IPS-NIHi7 (cell line): ENCODE data around the gene NKX6-2.
"Not testable (repeated sequence)": the region's sequence is repeated elsewhere in the genome, so short reads cannot be mapped to it uniquely, and the experiment has no call there.

Experiments
- DNase-seq: peaks from one replicate; pipeline ENCODE4 v3.0.0; 2012; ENCODE audit warnings: mixed read lengths; ENCODE audit errors: extremely low spot score

Gene NKX6-2

DNA sequence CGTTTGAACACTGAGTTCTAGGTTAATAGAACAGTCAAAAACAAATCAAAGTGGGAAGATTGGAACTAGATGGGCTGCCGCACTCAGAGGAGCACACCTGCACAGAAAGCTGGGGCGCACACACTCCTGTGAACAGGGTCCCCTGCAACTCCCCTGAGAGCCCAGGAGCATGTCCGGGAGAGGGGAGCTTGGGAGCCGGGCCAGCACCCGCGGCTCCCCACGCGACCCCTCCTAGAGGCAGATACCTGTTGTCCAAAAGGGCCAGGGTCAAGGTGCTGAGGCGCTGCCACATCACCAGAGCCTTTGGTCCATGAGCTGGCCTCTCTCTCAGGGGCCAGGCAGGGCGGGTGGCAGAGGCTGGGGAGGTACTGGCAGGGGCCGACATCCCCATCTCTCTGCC, 5.6 kb downstream of the NKX6-2 start:
- DNase-seq, result no peak

DNA sequence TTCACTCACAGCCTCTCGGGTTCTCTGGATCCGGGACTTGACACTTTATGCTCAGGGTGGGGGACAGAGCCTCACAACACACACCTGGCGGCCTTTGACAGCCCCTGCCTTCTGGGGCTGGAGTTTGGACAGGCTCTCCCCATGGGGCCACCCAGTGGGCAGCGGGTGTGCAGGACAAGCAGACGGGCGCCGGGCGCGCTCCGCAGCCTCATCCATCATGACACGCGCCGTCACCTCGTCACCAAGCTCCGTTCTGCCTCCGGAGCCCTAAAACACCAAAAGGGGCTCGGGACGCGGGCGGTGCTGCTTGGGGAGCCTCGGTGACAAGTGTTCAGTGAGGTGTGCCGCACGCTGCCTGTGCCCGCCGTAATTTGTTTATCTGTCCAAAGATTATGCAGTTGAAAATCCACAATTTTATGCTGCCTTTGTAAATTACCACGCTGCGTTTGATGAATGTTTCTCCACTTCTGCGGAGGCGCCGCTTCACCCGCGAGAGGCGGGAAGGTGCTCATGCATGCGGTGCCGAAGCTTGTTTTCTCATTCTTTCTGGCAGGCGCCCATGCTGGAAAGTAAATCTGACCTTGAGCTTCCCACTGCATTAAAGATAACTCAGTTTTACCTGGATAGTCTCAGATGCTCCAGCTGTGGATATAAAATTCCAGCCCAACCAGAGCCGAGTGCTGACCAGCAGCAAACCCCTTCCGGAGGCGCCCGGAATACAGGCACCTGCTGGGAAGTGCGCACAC, 6.2 kb downstream of the NKX6-2 start:
- DNase-seq, result no peak

DNA sequence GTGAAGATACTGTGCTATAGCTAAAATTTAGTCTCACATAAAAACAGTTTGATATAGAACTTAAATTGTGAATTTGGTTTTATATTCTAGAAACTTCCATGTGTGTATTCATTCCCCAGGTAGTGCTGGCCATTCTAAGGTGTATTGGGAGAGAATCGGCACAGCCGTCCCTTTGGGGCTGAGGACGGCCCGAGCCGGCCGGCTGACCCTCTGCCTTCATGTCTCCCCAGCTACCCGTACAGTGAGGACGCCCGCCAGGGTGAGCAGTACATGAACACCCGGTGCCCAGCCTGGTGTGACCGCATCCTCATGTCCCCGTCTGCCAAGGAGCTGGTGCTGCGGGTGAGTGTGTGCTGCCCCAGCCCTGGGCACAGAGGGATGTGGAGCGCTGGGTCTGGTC, 8.5 kb downstream of the NKX6-2 start:
- no peak for DNase-seq

DNA sequence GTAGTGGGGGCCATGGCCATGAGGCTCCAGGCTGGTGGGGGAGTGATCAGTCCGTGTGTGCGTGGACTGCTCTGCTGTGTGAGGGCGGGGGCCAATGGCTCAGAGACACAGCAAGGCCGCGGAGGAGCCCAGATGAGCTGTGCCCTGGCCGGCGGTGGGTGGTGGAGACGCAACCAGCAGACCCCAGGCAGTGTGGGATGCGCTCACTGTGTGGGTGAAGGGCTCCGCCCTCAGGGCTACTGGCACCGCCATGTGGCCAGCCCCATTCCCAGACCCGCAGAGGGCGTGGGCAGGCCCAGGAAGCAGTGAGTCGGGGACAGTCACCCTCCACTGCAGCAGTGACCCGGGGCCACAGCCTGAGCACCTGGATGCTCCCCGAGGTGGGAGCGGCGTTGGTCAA, 9.1 kb downstream of the NKX6-2 start:
- DNase-seq, result no peak

DNA sequence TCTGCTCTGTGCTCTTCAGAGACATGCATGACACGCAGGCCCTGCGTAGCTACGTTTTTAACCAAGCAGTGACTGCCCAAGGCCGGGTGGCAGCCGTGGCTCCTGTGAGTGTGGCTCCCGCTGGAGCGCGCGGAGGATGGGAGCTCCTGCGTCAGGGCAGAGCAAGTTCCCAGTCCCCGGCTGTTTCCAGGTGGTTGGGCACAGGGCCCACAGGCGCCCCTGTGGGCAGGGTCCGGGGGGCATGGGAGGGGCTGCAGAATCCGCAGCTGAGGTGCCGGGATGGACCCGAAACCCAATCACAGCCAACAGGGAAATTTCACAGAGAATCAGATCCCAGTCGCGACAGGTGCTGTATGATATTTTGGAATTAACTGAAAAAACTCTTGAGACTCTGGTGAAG, 9.8 kb downstream of the NKX6-2 start:
- DNase-seq, result no peak

DNA sequence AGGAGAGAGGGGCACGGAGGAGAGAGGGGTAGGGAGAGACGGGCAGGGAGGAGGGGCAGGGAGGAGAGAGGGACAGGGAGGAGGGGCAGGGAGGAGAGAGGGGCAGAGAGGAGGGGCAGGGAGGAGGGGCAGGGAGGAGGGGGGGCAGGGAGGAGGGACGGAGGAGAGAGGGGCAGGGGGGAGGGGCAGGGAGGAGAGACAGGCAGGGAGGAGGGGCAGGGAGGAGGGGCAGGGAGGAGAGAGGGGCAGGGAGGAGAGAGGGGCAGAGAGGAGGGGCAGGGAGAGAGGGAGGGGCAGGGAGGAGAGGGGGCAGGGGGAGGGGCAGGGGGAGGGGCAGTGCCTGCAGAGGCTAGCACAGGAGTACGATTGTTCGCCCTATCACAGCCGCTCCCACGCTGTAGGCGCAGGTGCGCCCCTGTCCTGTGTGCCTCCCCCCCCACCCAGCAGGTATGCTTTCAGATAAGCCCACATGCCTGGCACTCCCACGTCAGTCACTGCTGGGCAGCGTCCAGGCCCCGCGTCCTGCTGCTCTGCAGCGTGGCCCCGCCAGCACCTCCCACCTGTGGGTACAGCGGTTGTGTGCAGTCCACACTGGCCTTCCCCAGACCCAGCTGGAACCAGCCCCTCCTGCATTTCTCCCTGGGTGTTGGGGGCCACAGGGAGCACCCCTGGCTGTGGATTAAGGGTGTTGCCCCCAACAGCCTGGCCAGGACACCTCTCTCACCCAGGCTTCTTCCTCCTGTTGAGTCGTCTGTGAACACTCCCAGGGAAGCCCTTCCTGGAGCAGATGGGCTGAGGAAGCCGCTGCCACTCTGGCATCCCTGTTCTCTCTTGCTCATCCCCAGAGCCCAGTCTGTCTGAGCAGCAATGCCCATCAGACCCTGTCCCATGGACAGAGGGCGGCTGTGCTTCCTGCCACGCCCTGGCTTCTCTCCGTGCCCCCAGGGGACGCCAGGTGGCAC, 10.8 kb downstream of the NKX6-2 start:
- DNase-seq, result no peak

DNA sequence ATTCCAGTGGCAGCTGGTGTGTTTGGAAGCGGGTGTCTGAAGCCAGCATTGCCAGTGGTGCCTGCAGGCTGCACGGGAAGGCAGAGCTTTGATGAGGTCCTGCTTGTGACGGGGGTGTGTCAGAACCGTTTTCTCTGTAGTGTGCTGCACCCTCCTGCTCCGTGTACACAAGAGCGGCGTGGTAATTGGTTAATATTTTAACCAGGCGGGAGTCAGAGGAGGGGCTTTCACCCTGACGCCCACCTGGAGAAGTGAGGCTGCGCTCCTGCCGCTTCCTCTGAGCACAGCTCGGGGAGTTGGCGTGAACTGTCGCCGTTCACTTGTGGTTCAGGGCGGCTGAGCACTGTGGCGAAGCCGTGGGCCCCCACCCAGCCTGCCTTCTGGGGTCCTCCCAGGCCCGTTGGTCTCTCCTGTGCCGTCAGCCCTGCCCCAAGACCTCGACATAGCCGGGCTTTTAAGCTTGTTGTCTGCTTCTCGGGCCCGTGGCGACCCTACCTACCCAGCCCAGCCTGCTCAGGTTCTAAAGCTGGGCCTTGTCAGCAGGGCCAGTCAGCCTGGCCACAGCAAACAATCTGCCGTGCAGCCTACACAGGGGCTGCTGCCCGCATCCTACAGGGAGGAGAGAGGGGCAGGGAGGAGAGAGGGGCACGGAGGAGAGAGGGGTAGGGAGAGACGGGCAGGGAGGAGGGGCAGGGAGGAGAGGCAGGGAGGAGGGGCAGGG, 11.6 kb downstream of the NKX6-2 start:
- no peak for DNase-seq

DNA sequence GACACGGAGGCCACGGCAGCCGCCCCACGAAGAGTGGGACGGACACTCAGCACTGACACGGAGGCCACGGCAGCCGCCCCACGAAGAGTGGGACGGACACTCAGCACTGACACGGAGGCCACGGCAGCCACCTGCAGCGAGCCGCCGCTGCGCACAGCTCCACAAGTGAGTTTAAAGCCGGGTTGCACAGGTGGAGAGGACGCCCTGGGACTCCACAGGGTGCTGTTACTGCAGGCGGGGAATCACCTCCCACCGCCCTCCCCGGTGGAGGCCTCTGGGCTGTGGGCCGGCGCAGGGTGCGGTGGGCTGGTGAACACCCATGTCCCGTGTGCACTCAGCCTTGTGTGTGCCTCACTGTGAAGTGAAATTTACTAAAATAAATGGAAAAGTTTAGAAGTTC, 13.1 kb downstream of the NKX6-2 start:
- not testable (repeated sequence) for DNase-seq

DNA sequence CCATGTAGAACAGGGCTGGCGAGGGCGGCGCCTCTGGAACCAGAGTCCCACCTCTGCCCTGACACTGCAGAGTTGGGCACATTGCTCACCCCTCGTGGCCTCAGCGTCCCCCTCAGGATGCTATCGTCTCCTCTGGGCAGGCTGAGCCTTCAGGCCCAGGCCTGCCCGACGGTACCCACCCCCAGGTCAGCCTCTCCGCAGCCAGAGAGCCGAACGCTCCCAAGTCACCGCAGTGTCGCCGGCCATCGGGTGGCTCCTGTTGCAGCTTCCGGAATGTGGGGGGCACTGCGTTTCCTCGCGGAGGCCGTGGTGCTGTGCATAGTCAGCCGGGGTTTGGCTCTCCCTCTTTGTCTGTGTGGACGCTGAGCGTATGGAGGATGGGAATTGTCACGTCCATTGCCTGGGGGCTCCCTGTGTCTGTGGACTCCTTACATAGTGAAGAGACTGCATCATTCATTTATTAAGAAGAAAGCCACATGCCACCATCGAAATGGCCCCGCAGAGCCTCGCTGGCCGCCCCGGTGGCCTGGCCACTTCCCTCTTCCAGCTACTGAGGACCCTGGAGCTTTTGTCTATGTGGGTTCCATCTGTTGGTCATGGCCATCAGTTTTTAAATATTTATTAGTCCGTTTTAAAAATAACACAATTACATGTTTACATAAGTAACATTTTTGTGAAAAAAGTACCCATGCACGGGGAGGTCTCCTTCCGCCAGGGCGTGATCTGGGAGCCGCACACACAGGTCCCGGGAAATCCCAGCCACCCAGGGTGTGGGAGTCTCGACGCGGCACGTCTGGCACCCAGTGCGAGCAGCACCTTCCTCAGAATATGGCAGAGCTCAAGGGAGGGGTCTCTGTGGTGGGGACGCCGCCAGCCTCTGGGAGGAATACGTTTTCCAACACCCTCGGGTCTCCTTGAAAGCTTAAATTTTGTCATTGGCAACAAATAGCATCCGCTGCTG, 15.6 kb downstream of the NKX6-2 start:
- no peak for DNase-seq

DNA sequence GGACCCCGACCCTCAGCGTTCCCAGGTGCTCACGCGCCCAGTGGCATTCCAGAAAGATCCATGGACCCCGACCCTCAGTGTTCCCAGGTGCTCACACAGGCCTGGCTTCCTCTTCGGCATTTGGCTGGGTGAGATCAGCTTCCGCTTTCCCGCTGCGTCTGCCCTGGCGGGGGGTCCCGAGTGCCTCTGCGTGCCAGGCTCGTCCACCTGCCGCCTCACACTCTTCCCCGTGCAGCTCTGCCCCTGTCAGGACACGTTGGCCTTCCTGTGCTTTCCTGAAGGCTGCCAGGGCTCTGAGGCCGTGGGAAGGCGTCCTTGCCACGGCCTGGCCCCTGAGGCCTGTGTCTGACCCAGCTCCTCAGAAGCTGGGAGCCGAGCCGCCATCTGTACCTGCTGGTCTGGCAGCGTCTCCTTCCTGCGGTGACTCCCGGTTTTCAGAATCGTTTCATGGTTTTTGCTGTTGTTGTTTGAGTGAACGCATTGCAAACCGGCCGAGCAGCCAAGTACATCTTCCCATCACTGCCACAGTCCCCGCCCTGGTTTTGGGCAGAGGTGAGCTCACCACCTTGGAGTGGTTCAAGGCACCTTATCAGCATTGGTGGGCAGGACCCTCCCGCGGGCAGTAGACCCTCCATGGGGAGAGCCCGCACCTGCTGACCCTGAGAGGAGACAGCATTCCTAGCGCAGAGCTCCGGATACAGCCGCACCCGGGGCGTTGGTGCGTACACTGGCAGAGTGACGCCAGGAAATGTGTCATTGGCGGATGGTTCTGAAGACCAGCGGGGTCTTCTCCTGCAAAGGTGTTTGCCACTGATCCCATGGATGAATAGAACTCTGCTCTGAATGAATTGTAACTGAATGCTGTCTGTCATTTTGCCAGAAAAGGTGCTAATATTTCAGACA, 17.4 kb downstream of the NKX6-2 start:
- no peak for DNase-seq

DNA sequence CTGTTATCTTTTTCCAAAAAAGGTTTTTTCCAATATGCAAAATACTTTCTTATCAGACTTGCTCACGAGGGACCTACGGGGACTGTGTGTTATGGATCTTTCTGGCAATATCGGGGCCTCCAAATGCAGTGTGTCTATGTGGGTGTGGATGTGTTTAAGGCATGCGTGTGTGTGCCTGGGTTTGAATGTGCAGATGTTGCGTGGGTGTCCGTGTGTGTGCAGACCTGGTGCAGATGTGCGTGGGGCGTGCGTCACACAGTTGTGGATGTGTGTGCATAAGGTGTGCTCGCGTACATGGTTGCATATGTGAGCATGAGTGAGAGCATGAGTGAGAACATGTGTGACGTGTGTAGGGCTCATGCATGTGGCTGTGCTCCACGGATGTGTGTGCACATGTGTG, 19.7 kb downstream of the NKX6-2 start:
- no peak for DNase-seq

DNA sequence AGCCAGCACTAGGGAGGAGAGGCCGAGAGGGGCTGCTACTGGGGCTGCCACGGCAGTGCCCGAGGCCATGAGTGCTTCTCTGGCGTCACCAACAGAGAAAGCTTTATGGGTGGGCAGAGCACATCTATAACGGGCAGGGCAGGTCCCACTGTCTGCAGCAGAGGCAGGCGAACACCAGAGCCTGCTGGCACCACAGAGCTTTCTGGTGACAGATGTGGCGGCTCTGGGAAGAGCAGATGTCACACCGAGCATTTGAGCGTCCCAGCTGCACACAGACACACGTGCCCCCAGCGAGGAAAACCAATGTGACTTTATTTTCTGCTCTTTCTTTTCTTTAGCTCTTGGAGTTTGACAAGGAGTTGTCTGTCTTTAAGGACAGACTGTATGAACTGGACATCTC, 20.5 kb downstream of the NKX6-2 start:
- DNase-seq, result no peak

DNA sequence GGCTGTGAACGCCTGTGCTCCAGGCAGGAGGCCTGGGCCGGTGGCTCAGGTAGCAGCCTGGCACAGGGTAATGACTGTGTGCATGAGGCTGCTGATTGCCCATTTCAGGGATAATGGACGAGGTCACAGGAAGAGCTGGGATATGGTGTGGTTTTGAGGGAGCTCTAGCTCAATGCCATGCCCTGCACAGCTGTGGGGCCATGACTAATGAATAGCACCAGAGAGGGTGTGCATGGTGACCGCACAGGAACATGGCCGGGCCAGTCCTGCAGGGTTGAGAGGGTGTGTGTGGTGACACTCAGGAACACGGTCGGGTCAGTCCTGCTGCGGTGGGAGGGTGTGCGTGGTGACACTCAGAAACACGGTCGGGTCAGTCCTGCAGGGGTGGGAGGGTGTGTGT, 21.8 kb downstream of the NKX6-2 start:
- DNase-seq, result no peak

DNA sequence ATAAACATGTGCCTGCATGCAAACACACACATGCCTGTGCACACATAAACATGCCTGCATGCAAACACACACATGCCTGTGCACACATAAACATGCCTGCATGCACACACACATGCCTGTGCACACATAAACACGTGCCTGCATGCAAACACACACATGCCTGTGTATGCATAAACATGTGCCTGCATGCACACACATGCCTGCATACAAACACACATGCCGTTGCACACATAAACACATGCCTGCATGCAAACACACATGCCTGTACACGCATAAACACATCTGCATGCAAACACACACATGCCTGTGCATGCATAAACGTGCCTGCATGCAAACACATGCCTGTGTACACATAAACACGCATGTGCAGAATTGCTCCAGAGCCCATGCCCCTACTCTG, 22.4 kb downstream of the NKX6-2 start:
- no peak for DNase-seq

DNA sequence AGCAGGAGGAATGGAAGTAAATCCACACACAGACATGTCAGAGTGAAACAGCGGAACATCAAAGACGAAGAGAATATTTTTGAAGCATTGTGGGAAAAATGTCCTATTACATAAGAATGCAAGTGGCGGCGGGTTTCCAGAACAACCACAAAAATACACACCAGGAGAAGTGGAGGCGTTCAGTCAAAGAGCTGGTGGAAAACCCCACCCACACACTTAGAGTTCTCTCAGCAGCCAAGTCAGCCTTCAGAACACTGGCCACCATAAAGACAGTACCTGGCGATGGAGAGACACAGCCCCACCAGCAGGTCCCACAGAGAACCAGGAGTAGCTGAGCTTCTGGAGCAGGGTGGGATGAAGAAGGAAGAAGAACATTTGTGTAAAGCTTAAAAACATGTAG, 23.7 kb downstream of the NKX6-2 start:
- DNase-seq, result no peak

DNA sequence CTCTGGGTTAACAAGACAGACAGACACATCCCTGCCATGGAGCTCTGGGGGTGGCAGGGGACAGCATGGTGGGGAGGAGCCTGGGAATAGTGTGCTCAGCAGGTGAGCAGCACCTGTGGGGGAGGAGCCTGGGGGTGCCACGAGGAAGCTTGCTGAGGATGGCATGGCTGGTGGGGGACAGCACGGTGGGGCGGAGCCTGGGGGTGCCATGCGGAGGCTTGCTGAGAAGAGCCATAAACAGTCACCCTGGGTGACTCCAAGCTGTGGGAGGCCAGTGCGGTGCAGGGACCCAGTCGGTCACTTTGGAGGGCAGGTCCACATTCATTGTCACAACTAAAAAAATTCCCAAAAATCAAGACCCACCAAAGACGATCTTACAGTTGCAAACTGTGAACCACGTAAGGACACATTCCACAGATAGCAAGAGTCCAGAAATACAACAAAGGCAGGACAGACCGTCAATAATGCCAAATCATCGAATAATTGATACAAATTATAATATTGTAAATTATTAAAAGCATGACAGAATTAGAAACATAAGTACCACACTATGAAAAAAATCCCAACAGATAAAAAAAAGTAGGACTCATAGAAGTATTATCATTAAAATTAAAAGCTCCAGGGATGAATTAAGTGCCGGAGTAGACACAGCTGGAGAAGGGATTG, 24.4 kb downstream of the NKX6-2 start:
- no peak for DNase-seq

DNA sequence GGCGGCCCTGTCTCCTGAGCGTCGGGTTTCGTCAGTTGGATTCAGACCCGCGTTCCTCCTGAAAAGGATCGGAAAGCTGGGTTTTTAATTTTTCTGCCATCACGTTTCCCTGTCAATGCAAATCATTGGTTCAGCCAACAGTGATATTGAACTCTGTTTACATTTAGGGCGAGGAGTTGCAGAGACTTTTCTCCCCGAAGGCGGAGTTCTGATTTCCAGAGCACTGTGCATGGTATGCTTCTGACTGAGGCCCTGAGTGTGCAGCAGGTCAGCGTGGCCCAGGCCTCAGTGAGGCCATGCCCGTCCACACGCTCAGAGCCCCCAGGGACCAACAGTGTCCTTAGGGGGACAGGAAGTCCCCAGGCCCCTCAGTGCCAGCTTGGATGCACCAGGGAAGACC, 27.1 kb downstream of the NKX6-2 start:
- DNase-seq, result no peak

DNA sequence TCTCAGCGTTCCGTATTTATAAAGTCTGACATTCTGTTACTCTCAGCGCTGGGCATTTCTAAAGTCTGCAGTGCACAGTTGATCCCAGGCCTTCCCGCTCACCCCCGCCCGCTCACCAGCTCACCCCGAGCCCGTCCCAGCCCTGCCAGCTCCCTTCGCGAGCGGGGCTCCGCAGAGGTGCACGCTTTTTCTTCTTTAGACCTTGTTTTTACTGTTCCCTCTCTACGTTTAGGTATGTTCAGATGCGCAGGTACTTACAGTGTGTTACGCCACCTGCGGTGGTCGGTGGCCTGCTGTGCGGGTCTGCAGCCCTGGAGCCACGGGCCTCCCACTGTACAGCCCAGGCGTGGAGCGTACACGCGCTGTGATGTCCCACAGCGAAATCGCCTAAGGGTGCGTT, 28.8 kb downstream of the NKX6-2 start:
- no peak for DNase-seq

DNA sequence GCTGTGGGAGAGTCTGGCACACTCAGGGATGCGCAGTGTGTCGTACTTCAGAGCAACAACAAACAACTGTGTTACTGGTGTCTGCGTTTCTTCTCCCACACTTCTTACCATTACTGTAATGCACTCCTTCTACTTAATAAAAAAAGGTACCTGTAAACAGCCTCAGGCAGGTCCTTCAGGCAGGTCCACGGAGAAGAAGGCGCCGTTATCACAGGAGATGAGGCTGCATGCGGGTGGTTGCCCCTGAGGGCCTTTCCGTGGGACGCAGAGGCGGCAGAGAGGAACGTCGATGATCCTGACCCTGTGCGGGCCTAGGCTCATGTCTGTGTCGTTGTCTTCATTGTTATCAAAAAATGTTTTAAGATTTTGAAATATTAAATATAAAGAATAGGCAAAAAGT, 29.4 kb downstream of the NKX6-2 start:
- DNase-seq, result no peak
